SU-DHL-6 (cell line): ENCODE results near the gene DNAAF5.
"Not testable (repeated sequence)": the region's sequence is repeated elsewhere in the genome, so short reads cannot be mapped to it uniquely, and the experiment has no call there.

Experiments
- H2AFZ ChIP-seq: fragments of 200-600 bp; sonication (generic); 2 replicates; pipeline ENCODE4 v1.6.1; 2014; ENCODE audit warnings: low read depth, mild to moderate bottlenecking, moderate library complexity, mixed read lengths, antibody characterized with exemption, low read length; ENCODE audit not compliant: severe bottlenecking
- H3F3A ChIP-seq: fragments of 200-600 bp; shearing (Covaris generic); 2 replicates; pipeline ENCODE4 v1.6.0; 2016; ENCODE audit warnings: antibody characterized with exemption, mild to moderate bottlenecking; ENCODE audit not compliant: insufficient read depth
- H3K27ac ChIP-seq: fragments of 200-600 bp; sonication (generic); 2 replicates; pipeline ENCODE4 v1.5.1; 2016; ENCODE audit warnings: low read depth, mild to moderate bottlenecking, low read length, moderate library complexity, mixed read lengths
- H3K27me3 ChIP-seq: fragments of 200-600 bp; sonication (generic), shearing (Covaris generic); 2 replicates; pipeline ENCODE4 v1.6.0; 2014; ENCODE audit warnings: mild to moderate bottlenecking, low read length
- H3K36me3 ChIP-seq: fragments of 200-600 bp; sonication (generic); 2 replicates; pipeline ENCODE4 v1.6.1; 2014; ENCODE audit warnings: mild to moderate bottlenecking, low read length, mixed read lengths
- H3K4me2 ChIP-seq: fragments of 300-600, 200-600 bp; shearing (Covaris generic), sonication (generic); 2 replicates; pipeline ENCODE4 v1.6.0; 2014; ENCODE audit warnings: low read length, low read depth, mild to moderate bottlenecking; ENCODE audit not compliant: poor library complexity, severe bottlenecking
- H3K4me3 ChIP-seq: fragments of 200-600 bp; sonication (generic); 2 replicates; pipeline ENCODE4 v1.5.1; 2014; ENCODE audit warnings: antibody characterized with exemption, low read length, mild to moderate bottlenecking, mixed read lengths; ENCODE audit not compliant: insufficient read depth, poor library complexity, severe bottlenecking
- H3K79me2 ChIP-seq: fragments of 200-600 bp; sonication (generic); 2 replicates; pipeline ENCODE4 v1.6.1; 2014; ENCODE audit warnings: mild to moderate bottlenecking, low read length, moderate library complexity; ENCODE audit not compliant: insufficient read depth
- H3K9ac ChIP-seq: fragments of 200-600 bp; sonication (generic); 2 replicates; pipeline ENCODE4 v1.7.0; 2014; ENCODE audit warnings: mild to moderate bottlenecking, low read length
- H3K9me2 ChIP-seq: fragments of 200-600 bp; sonication (generic); replicated peaks from 2 replicates; pipeline ENCODE4 v1.6.1; 2014; ENCODE audit warnings: low read length; ENCODE audit not compliant: insufficient read depth
- H3K9me3 ChIP-seq: fragments of 200-600 bp; sonication (generic); 2 replicates; pipeline ENCODE4 v1.6.1; 2014; ENCODE audit warnings: low read length, mixed read lengths; ENCODE audit not compliant: insufficient read depth
- H4K20me1 ChIP-seq: fragments of 200-600 bp; sonication (generic); 2 replicates; pipeline ENCODE4 v1.6.1; 2014; ENCODE audit warnings: low read depth, mild to moderate bottlenecking, antibody characterized with exemption, low read length, moderate library complexity, mixed read lengths
- CTCF ChIP-seq: fragments of 200-600 bp; sonication (generic); IDR thresholded peaks from one replicate; pipeline ENCODE4 v1.5.1; 2017; ENCODE audit warnings: antibody characterized with exemption, mild to moderate bottlenecking, low read length, moderate library complexity; ENCODE audit not compliant: insufficient read depth, poor library complexity, severe bottlenecking
- EZH2phosphoT487 ChIP-seq: fragments of 200-600 bp; sonication (generic), shearing (Covaris generic); conservative IDR thresholded peaks from 2 replicates; pipeline ENCODE4 v1.6.1; 2018; ENCODE audit warnings: mild to moderate bottlenecking, antibody characterized with exemption, low read length, moderate library complexity, mixed read lengths

DNAAF5 gene

DNA sequence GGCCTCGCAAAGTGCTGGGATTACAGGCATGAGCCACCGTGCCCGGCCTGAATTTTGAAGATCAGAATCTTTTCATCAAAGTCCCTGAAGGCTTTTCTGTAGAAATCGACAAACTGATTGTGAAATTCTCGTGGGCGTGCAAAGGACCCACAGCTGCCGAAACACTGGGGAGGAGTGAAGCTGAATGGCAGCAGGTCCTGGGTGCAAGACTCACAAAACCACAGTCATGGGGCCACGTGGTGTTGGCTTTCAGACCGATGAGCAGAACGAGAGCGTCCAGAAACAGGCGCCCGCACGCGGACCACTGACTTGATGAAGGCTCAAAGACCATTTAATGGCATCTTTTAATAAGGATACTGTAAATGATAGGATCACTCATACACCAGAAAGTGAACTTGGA, 25.3 kb downstream of the DNAAF5 start:
- Histone ChIP-seq H4K20me1 (no peaks in the 10 kb centered on the region), H3K9me3 (no peaks in the 10 kb centered on the region), H3K36me3 (no peaks in the 10 kb centered on the region), H2AFZ (no peak overlapping the region), H3K79me2 (peaks cover 8% of the 10 kb centered on the region; the same call in 1 of the 2 replicates), H3K9me2 (no peaks in the 10 kb centered on the region), H3K9ac (no peak overlapping the region), H3K27ac (no peak overlapping the region), H3K4me3 (no peak overlapping the region), H3K4me2 (no peak overlapping the region), H3F3A (no peaks in the 10 kb centered on the region), H3K27me3 (no peaks in the 10 kb centered on the region)
- TF ChIP-seq EZH2phosphoT487 (no peak), CTCF (no peak)

- not testable (repeated sequence) for H3F3A ChIP-seq, H3K79me2 ChIP-seq, H3K27ac ChIP-seq, H3K27me3 ChIP-seq, H3K36me3 ChIP-seq, H4K20me1 ChIP-seq, H3K9ac ChIP-seq, H3K9me3 ChIP-seq, H2AFZ ChIP-seq, H3K4me3 ChIP-seq, H3K4me2 ChIP-seq, H3K9me2 ChIP-seq
These were observed 25.8 kb downstream of the DNAAF5 start for GRCh38 chr7:752256-752655.

- H3K9me3 ChIP-seq = no peaks in the 10 kb centered on the region
- H3K9ac ChIP-seq = no peak overlapping the region
- H3K27me3 ChIP-seq = no peaks in the 10 kb centered on the region
- H3K36me3 ChIP-seq = no peaks in the 10 kb centered on the region
- peaks cover 8% of the 10 kb centered on the region; the same call in 1 of the 2 replicates for H3K79me2 ChIP-seq
- no peak for TF ChIP-seq CTCF
- no peak for TF ChIP-seq EZH2phosphoT487
- H3F3A ChIP-seq = no peaks in the 10 kb centered on the region
- H3K4me3 ChIP-seq = no peak overlapping the region
- no peak overlapping the region for H3K27ac ChIP-seq
- H3K4me2 ChIP-seq = no peak overlapping the region
- H2AFZ ChIP-seq = no peak overlapping the region
- H4K20me1 ChIP-seq = no peaks in the 10 kb centered on the region
- no peaks in the 10 kb centered on the region for H3K9me2 ChIP-seq
These were observed 26.7 kb downstream of the DNAAF5 start for GRCh38 chr7:753190-753589.

- Histone ChIP-seq H3K9me3 (no peaks in the 10 kb centered on the region), H3K27ac (no peak overlapping the region), H3K9ac (no peak overlapping the region), H2AFZ (no peak overlapping the region), H3F3A (no peaks in the 10 kb centered on the region), H3K4me2 (no peak overlapping the region), H3K4me3 (no peak overlapping the region), H3K79me2 (peaks cover 5% of the 10 kb centered on the region; the same call in 1 of the 2 replicates), H4K20me1 (no peaks in the 10 kb centered on the region), H3K27me3 (no peaks in the 10 kb centered on the region), H3K36me3 (no peaks in the 10 kb centered on the region), H3K9me2 (no peaks in the 10 kb centered on the region)
- no peak for TF ChIP-seq EZH2phosphoT487
- TF ChIP-seq CTCF = no peak
These were observed 28.3 kb downstream of the DNAAF5 start for GRCh38 chr7:754531-755412.
